Measurements from ENCODE around the gene ALDOC. TPM values are rescaled to one million over a fixed set of nuclear protein-coding genes. Genes with fewer than 3 reads are reported as not detected.
"Not testable (repeated sequence)": the region's sequence is repeated elsewhere in the genome, so short reads cannot be mapped to it uniquely, and the experiment has no call there.

The ALDOC gene
- total and polyA plus RNA-seq, 10 donors = 16.9 to 64.4 (median 31.6) TPM

GRCh38 chr17:28579526-28579925 is 2.8 kb upstream of the ALDOC start:
- intact Hi-C loops (cut with DNase I; ENCODE audit: low total_unique reads) = no loop called here
- 67 to 84% (median 76%) methylated on average over 4 of the region's 4 CpGs for WGBS, 5 donors

DNA sequence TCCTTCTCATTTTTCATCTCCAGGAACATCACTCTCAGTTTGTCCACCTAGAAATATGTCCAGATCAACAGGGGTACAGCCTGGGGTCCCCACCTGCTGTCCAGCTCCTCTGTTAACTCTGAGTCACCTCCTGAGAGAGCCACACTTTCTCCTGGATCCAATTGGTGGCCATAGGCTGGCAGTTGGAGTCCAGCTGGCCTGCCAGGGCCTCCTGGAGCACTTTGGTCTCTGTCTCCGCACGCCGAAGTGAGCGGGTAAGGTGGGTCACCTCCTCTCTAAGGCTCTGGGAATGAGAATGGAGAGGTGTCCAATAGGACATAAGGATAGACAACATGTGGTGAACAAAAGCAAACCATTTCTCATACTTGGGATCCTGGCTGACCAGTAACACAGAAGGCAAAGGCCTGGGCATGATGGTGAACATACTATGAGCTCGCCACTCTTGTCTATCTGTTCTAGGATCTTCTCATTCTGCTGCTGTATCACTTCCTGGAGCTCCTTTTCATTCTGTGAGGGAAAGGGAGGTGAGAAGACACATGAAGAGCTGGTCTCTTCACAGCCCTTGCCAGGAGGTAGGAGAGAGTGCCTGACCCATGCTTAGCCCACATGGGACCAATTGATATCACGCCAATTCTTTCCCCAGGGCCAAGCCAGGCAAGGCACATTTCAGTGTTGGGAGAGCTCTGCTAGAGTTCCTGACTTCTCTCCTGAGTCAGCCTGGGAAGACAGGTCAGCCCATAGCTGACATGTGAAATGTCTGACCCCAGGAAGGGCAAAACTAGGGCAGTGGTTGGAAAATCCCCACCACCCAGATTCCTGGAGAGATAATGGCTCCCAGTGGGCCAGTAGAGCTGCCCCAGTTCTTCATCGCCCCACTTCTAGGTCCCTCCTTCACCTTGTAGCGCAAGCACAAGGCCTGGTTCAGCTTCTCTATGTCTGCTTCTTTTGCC is 1.8 kb upstream of the ALDOC start:
- WGBS, 5 donors = 90 to 96% (median 94%) methylated on average over 8 of the region's 8 CpGs
- peaks cover 0 to 56% (median under 1%) of the 10 kb centered on the region in 6 donors for H3K36me3 ChIP-seq
- intact Hi-C loops (cut with DNase I; ENCODE audit: low total_unique reads) = no loop called here

More at GRCh38 chr17:28579526-28579925, 2.8 kb upstream of the ALDOC start:
- peaks cover 4 to 29% (median 19%) of the 10 kb centered on the region in 6 donors for H3K4me1 ChIP-seq
- H3K27me3 ChIP-seq (replicated peaks in 1 of 7) = no peaks in the 10 kb centered on the region
- no peak for DNase-seq
- H3K27ac ChIP-seq = no peak overlapping the region
- no peaks in the 10 kb centered on the region for H3K9me3 ChIP-seq
- TF ChIP-seq POLR2AphosphoS5 (IDR thresholded peaks at IDR 0.05) (no peak), POLR2A (IDR thresholded peaks at IDR 0.05) (no peak)
- TF ChIP-seq, protein P1, sequence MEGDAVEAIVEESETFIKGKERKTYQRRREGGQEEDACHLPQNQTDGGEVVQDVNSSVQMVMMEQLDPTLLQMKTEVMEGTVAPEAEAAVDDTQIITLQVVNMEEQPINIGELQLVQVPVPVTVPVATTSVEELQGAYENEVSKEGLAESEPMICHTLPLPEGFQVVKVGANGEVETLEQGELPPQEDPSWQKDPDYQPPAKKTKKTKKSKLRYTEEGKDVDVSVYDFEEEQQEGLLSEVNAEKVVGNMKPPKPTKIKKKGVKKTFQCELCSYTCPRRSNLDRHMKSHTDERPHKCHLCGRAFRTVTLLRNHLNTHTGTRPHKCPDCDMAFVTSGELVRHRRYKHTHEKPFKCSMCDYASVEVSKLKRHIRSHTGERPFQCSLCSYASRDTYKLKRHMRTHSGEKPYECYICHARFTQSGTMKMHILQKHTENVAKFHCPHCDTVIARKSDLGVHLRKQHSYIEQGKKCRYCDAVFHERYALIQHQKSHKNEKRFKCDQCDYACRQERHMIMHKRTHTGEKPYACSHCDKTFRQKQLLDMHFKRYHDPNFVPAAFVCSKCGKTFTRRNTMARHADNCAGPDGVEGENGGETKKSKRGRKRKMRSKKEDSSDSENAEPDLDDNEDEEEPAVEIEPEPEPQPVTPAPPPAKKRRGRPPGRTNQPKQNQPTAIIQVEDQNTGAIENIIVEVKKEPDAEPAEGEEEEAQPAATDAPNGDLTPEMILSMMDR (IDR thresholded peaks at IDR 0.05 in 8 of 11, conservative IDR thresholded peaks at IDR 0.05 in 3 of 11) = no peak
- peaks cover 0 to 61% (median 9%) of the 10 kb centered on the region in 6 donors for H3K36me3 ChIP-seq
- H3K4me3 ChIP-seq = no peak overlapping the region

DNA sequence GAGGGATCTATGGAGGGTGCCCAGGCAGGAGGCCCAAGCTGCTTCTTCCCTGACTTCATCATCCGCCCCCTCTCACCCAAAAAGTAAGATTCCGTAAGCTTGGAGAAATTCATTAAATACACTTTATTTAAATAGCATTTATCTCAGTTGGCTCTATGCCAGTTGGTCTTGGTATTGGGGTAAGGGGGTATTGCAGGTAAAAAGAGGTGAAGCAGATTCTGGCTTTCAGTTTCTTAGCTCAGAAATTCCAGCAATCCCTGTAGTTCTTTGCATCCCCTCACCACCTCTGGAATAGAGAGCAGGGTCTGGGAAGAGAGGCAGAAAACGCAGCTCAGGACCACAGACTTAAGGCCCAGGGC is 750 bp upstream of the ALDOC start:
- Histone ChIP-seq H3K27me3 (replicated peaks in 1 of 7) (no peaks in the 10 kb centered on the region), H3K36me3 (peaks cover 0 to 46% (median 0%) of the 10 kb centered on the region in 6 donors), H3K9me3 (no peaks in the 10 kb centered on the region), H3K27ac (peak overlapping the region in 7 of 8 donors; percentile 57 to 80 (median 73)), H3K4me3 (peak overlapping the region in 1 of 8 donors; percentile 63), H3K4me1 (peaks cover 5 to 38% (median 22%) of the 10 kb centered on the region in 6 donors)
- WGBS, 5 donors = 89 to 98% (median 95%) methylated on average over 3 of the region's 3 CpGs
- intact Hi-C loops (cut with DNase I; ENCODE audit: low total_unique reads) = no loop called here
- no peak for DNase-seq
- no peak for TF ChIP-seq POLR2AphosphoS5 (IDR thresholded peaks at IDR 0.05)
- TF ChIP-seq POLR2A (IDR thresholded peaks at IDR 0.05) = no peak
- TF ChIP-seq, protein P1 (IDR thresholded peaks at IDR 0.05 in 8 of 11, conservative IDR thresholded peaks at IDR 0.05 in 3 of 11) = no peak

More for the DNA sequence above, 1.8 kb upstream of the ALDOC start:
- TF ChIP-seq, protein P1 (IDR thresholded peaks at IDR 0.05 in 8 of 11, conservative IDR thresholded peaks at IDR 0.05 in 3 of 11) = no peak
- TF ChIP-seq POLR2AphosphoS5 (IDR thresholded peaks at IDR 0.05) (no peak), POLR2A (IDR thresholded peaks at IDR 0.05) (no peak)
- H3K9me3 ChIP-seq = no peaks in the 10 kb centered on the region
- DNase-seq = no peak
- no peak overlapping the region for H3K4me3 ChIP-seq
- no peaks in the 10 kb centered on the region for H3K27me3 ChIP-seq (replicated peaks in 1 of 7)
- no peak overlapping the region for H3K27ac ChIP-seq
- peaks cover 4 to 29% (median 19%) of the 10 kb centered on the region in 6 donors for H3K4me1 ChIP-seq

DNA sequence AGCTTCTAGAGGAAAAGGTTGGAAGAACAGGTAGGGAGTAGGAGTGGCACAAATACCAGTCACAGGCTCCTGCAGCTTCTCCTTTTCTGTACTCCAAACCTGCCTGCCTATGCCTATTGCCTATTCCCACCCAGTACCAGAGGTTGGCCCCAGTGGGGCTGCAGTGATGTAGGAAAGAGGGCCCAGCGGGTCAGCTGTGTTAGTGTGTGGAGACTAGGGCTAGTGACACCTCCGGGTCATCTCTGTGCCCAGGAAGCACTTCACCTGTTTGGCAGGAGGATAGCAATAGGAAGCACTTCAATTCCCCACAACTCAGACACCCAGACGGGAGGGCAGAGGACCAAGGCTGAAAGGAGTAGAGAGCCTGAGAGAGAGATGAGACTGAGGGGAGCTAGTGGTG is 679 bp downstream of the ALDOC start:
- H3K27ac ChIP-seq; intact Hi-C loops (cut with DNase I; ENCODE audit: low total_unique reads); H3K9me3 ChIP-seq; DNase-seq; H3K27me3 ChIP-seq (replicated peaks in 1 of 7): not testable (repeated sequence)
- Histone ChIP-seq H3K4me3 (peak overlapping the region in 1 of 8 donors; percentile 16), H3K36me3 (peaks cover 0 to 36% (median 0%) of the 10 kb centered on the region in 6 donors), H3K4me1 (peaks cover 11 to 45% (median 30%) of the 10 kb centered on the region in 6 donors)
- 65 to 72% (median 70%) methylated on average over 3 of the region's 3 CpGs for WGBS, 5 donors
